K562 (cell line): Measurements from ENCODE around the gene PNPLA8. TPM values are rescaled to one million over a fixed set of nuclear protein-coding genes. Genes with fewer than 3 reads are reported as not detected.

Experiments used
- EHMT2 ChIP-seq: fragments of 450-650 bp; IDR thresholded peaks from 2 replicates; pipeline ENCODE4 v1.6.1; 2018; ENCODE audit warnings: antibody characterized with exemption
- ELF1 ChIP-seq: fragments of 200-800 bp; sonication (Bioruptor generic); IDR thresholded peaks from 2 replicates; pipeline ENCODE4 v1.6.1; 2016; ENCODE audit warnings: missing genetic modification characterization, missing compliant biosample characterization
- ELK3 ChIP-seq: fragments of 450-650 bp; formaldehyde crosslinking; IDR thresholded peaks from 2 replicates; pipeline ENCODE4 v1.4.0; 2020; ENCODE audit warnings: mild to moderate bottlenecking
- ESRRB ChIP-seq: fragments of 250-450 bp; sonication (Bioruptor Pico); IDR thresholded peaks from 2 replicates; pipeline ENCODE4 v1.5.0; 2020; ENCODE audit warnings: mild to moderate bottlenecking, moderate library complexity, borderline replicate concordance
- IRF1 ChIP-seq: sonication (generic); formaldehyde crosslinking; IDR thresholded peaks from 2 replicates; pipeline ENCODE4 v1.8.0; 2022; ENCODE audit warnings: missing genetic modification reagents, mild to moderate bottlenecking, borderline replicate concordance
- KLF16 ChIP-seq: IDR thresholded peaks from 2 replicates; pipeline ENCODE4 v1.6.1; 2016; ENCODE audit warnings: antibody characterized with exemption
- NFIC ChIP-seq: fragments of 450-650 bp; IDR thresholded peaks from 2 replicates; pipeline ENCODE4 v1.6.1; 2017; ENCODE audit warnings: mild to moderate bottlenecking, inconsistent platforms
- NR2C2 ChIP-seq, 2 experiments: fragments of 200-800 bp in 1 of 2; sonication (Bioruptor generic) in 1 of 2; sonication (generic) in 1 of 2; formaldehyde crosslinking in 1 of 2; IDR thresholded peaks; 2 replicates each; pipeline versions ENCODE4 v1.6.1 to v1.8.0; 2016 to 2022; ENCODE audit warnings: mild to moderate bottlenecking in 1 of 2, missing compliant biosample characterization in 1 of 2, missing genetic modification characterization in 1 of 2, missing genetic modification reagents in 1 of 2
- PRPF4 ChIP-seq: fragments of 200-400 bp; formaldehyde crosslinking; IDR thresholded peaks from one replicate; pipeline ENCODE4 v1.6.1; 2017; ENCODE audit warnings: low read length, low read depth, mild to moderate bottlenecking; ENCODE audit not compliant: insufficient read depth, poor library complexity, severe bottlenecking
- SMARCA4 ChIP-seq: fragments of 450-650 bp; IDR thresholded peaks from 2 replicates; pipeline ENCODE4 v1.6.1; 2016
- ZBTB33 ChIP-seq: sonication (generic); formaldehyde crosslinking; IDR thresholded peaks from 2 replicates; pipeline ENCODE4 v1.8.1; 2023; ENCODE audit warnings: mild to moderate bottlenecking, missing genetic modification reagents
- polyA plus RNA-seq, 8 experiments: library from polyadenylated mRNA; depleted of rRNA in 4 of 8; stranded (reverse) in 5 of 8; unstranded in 3 of 8; fragments of >200 nt; fragmentation: Nextera tagmentation in 2 of 8; fragmentation: Illumina TruSeq in 1 of 8; extraction: Ambion mirVana in 2 of 8; extraction: Trizol in 1 of 8; gene quantifications; 2 replicates each; pipeline versions ENCODE4 v1.2.1 to v1.2.3, GENCODE V29; 2011 to 2014; ENCODE audit warnings: inconsistent platforms in 1 of 8, missing spikeins in 1 of 8
- total RNA-seq, 7 experiments: library from RNA; depleted of rRNA in 6 of 7; stranded (reverse); fragments of >200 nt in 6 of 7; fragmentation: Illumina TruSeq in 2 of 7; extraction: Trizol in 2 of 7; gene quantifications; 2 replicates each; pipeline versions ENCODE4 v1.2.1 to v1.2.3, GENCODE V29; 2011 to 2021; ENCODE audit warnings: low replicate concordance in 1 of 7
- TF ChIP-seq, protein P1 (sequence below): fragments of 250-450 bp; sonication (Bioruptor Pico); IDR thresholded peaks from 2 replicates; pipeline ENCODE4 v1.4.0; 2020; ENCODE audit warnings: mild to moderate bottlenecking, moderate library complexity, borderline replicate concordance
- TF ChIP-seq, protein P2 (sequence below), 2 experiments: fragments of 450-650 bp in 1 of 2; sonication (generic) in 1 of 2; formaldehyde crosslinking in 1 of 2; IDR thresholded peaks in 1 of 2; conservative IDR thresholded peaks in 1 of 2; 2 replicates each; pipeline versions ENCODE4 v1.6.1 to v1.8.1; 2016 to 2023; ENCODE audit warnings: mild to moderate bottlenecking in 2 of 2, moderate library complexity in 2 of 2, inconsistent platforms in 1 of 2, missing genetic modification reagents in 1 of 2
- TF ChIP-seq, protein P3 (sequence below): sonication (generic); formaldehyde crosslinking; IDR thresholded peaks from 2 replicates; pipeline ENCODE4 v1.8.0; 2022; ENCODE audit warnings: missing genetic modification reagents, mild to moderate bottlenecking, borderline replicate concordance

PNPLA8 gene
- total and polyA plus RNA-seq, 9 of the 15 experiments (the other 6 are each of a cell fraction or from before 2014, with no cell fraction given), result 12.8 to 27.6 (median 16.3) TPM

DNA sequence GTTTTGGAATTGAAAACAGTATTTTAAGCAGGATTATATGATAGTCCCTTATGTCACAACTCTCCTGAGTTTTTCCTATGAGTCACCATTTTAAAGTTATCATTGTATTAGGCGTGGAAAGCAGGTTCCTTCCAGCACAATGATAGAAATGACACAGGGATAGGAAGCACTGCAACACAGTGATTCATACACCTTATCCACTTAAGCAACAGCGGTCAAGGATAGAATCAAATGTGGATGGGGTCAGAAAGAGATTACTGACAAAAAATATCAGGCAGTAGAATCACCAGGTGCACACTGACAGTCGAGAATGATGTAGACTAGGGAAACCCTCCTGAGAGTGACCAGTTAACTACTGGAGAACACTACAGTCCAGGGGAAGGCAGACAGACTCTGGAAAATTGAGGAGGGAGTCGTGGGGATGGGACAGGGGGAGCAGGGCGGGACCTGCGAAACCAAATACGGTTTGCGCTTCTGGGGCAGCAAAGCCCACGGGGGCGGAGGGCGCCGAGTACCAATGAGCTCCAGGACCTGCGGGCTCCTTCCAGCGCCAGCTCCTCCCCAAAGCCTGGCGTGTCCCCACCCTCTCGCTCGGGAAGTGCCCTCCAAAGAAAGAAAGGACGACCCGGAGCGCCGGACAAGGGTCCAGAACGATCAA is 479 bp downstream of the PNPLA8 start (continued):
- TF ChIP-seq, protein P1, sequence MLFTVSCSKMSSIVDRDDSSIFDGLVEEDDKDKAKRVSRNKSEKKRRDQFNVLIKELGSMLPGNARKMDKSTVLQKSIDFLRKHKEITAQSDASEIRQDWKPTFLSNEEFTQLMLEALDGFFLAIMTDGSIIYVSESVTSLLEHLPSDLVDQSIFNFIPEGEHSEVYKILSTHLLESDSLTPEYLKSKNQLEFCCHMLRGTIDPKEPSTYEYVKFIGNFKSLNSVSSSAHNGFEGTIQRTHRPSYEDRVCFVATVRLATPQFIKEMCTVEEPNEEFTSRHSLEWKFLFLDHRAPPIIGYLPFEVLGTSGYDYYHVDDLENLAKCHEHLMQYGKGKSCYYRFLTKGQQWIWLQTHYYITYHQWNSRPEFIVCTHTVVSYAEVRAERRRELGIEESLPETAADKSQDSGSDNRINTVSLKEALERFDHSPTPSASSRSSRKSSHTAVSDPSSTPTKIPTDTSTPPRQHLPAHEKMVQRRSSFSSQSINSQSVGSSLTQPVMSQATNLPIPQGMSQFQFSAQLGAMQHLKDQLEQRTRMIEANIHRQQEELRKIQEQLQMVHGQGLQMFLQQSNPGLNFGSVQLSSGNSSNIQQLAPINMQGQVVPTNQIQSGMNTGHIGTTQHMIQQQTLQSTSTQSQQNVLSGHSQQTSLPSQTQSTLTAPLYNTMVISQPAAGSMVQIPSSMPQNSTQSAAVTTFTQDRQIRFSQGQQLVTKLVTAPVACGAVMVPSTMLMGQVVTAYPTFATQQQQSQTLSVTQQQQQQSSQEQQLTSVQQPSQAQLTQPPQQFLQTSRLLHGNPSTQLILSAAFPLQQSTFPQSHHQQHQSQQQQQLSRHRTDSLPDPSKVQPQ (CRISPR knock-in tag), result 0 out of 2 replicates have a peak, but pooled peaks have one; percentile 40
- TF ChIP-seq NR2C2 (CRISPR knock-in tag; IDR thresholded peaks at IDR 0.05) (no peak), NR2C2 (tag; IDR thresholded peaks at IDR 0.05) (0 out of 2 replicates have a peak, but pooled peaks have one; percentile 32), SMARCA4 (peak; percentile 76), EHMT2 (peak; percentile 41; the same call in 1 of the 2 replicates), KLF16 (peak; percentile 35; the same call in 1 of the 2 replicates), ELF1 (tag) (peak; percentile 3; the same call in 1 of the 2 replicates), ESRRB (CRISPR knock-in tag) (no peak), PRPF4 (no peak), IRF1 (0 out of 2 replicates have a peak, but pooled peaks have one; percentile 33), ZBTB33 (CRISPR knock-in tag) (0 out of 2 replicates have a peak, but pooled peaks have one; percentile 35), ELK3 (CRISPR knock-in tag) (0 out of 2 replicates have a peak, but pooled peaks have one; percentile 34), NFIC (peak; percentile 53)
- TF ChIP-seq, protein P2, sequence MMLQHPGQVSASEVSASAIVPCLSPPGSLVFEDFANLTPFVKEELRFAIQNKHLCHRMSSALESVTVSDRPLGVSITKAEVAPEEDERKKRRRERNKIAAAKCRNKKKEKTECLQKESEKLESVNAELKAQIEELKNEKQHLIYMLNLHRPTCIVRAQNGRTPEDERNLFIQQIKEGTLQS (IDR thresholded peaks at IDR 0.05), result peak; percentile 93
- TF ChIP-seq, protein P2 (CRISPR knock-in tag; conservative IDR thresholded peaks at IDR 0.05), result no peak
- TF ChIP-seq, protein P3, sequence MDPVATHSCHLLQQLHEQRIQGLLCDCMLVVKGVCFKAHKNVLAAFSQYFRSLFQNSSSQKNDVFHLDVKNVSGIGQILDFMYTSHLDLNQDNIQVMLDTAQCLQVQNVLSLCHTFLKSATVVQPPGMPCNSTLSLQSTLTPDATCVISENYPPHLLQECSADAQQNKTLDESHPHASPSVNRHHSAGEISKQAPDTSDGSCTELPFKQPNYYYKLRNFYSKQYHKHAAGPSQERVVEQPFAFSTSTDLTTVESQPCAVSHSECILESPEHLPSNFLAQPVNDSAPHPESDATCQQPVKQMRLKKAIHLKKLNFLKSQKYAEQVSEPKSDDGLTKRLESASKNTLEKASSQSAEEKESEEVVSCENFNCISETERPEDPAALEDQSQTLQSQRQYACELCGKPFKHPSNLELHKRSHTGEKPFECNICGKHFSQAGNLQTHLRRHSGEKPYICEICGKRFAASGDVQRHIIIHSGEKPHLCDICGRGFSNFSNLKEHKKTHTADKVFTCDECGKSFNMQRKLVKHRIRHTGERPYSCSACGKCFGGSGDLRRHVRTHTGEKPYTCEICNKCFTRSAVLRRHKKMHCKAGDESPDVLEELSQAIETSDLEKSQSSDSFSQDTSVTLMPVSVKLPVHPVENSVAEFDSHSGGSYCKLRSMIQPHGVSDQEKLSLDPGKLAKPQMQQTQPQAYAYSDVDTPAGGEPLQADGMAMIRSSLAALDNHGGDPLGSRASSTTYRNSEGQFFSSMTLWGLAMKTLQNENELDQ (CRISPR knock-in tag), result 0 out of 2 replicates have a peak, but pooled peaks have one; percentile 21
